ENCODE data around the gene DNAJC5.

Gene DNAJC5

DNA sequence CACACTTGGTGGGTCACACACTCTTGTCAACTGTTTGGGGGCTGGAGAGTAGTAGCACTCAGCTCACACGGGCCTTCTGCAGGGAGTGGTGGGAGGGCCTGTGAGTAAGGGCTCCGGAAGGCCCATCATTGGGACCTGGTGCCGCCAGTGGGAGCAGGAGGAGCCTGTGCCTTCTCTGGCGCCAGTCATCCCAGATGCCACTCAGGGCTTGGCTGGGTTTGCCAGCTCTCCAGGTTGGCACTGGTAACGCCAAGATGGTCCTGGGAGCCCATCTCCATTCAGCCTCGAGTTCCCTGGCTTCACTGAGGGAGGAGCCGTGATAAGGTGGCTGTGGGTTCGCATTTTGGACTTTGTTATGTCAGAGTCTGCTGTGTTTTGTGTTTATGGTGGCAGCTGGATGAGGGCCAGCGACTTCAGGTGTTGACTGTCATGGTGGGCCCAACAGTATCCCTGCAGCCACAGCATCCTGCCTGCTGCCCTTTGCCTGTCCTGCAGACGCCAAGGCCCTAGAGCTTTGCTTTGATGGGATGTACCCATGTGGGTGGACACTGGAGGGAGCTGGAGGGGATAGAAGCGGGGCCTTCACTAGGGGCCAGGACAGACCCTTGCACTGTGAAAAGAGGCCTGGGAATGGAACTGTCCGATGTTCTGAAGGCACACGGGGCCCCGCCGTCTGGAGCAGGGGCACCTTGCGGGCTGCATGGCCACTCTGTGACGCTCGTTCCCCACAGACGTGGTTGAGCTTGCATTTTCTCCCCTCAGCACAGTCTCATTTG is 13.3 kb upstream of the DNAJC5 start:
- H3K4me1 ChIP-seq = no peaks in the 10 kb centered on the region
- peaks cover 18 to 92% (median 67%) of the 10 kb centered on the region in 3 donors for H3K36me3 ChIP-seq
- no peaks in the 10 kb centered on the region for H3K27me3 ChIP-seq
- no peaks in the 10 kb centered on the region for H3K9me3 ChIP-seq
- no peak overlapping the region for H3K27ac ChIP-seq
- H3K4me3 ChIP-seq = no peak overlapping the region
- DNase-seq = no peak
- intact Hi-C loops (cut with DNase I; ENCODE audit: low total_unique reads) = no loop called here
- TF ChIP-seq, protein P1, sequence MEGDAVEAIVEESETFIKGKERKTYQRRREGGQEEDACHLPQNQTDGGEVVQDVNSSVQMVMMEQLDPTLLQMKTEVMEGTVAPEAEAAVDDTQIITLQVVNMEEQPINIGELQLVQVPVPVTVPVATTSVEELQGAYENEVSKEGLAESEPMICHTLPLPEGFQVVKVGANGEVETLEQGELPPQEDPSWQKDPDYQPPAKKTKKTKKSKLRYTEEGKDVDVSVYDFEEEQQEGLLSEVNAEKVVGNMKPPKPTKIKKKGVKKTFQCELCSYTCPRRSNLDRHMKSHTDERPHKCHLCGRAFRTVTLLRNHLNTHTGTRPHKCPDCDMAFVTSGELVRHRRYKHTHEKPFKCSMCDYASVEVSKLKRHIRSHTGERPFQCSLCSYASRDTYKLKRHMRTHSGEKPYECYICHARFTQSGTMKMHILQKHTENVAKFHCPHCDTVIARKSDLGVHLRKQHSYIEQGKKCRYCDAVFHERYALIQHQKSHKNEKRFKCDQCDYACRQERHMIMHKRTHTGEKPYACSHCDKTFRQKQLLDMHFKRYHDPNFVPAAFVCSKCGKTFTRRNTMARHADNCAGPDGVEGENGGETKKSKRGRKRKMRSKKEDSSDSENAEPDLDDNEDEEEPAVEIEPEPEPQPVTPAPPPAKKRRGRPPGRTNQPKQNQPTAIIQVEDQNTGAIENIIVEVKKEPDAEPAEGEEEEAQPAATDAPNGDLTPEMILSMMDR (IDR thresholded peaks at IDR 0.05) = no peak

DNA sequence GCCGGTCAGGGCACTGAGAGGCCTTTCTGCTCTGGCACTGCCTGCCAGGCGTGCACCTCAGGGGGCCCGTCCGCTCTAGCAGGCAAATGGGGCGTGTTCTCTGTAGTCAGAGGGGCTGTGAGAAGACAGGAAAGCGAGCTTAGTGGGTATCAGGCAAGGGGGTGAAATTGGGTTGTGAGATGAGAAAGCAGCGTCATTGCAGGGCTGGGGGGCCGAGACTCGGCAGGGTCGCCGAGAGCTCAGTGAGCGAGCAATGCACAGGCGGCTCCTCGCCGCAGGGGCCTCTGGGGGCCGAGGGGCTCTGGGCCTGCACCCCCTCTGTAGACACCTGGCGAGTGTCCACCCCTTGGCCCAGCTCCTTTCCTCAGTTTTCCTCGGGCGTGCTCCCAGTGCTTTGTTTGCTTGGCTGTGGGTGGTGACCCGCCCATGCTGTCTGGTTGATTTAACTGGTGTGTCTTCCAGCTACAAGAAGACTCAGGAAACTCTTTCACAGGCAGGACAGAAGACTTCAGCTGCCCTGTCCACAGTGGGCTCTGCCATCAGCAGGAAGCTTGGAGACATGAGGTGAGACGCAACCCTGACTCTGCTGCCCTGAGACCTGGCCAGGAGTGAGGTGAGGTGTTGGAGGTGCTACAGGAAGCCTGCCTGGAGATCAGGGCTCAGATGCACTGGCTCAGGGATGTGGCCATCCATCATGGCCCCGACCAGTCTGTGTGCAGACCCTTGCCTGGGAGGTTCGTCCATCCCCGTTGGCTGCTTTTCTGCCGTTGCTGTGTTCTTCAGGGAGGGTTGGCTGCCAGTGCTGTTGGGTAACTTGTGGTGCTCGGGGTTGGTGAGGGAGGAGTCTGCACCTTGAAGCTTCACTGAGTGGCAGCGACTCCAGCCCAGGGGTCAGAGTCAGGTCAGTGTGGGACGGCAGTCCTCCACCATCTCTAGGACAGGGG is 12.4 kb upstream of the DNAJC5 start:
- no peaks in the 10 kb centered on the region for H3K27me3 ChIP-seq
- DNase-seq = no peak
- peaks cover 9 to 92% (median 66%) of the 10 kb centered on the region in 3 donors for H3K36me3 ChIP-seq
- intact Hi-C loops (cut with DNase I; ENCODE audit: low total_unique reads) = no loop called here
- no peaks in the 10 kb centered on the region for H3K4me1 ChIP-seq
- H3K4me3 ChIP-seq = no peak overlapping the region
- H3K9me3 ChIP-seq = no peaks in the 10 kb centered on the region
- TF ChIP-seq, protein P1 (IDR thresholded peaks at IDR 0.05) = no peak
- H3K27ac ChIP-seq = no peak overlapping the region

DNA sequence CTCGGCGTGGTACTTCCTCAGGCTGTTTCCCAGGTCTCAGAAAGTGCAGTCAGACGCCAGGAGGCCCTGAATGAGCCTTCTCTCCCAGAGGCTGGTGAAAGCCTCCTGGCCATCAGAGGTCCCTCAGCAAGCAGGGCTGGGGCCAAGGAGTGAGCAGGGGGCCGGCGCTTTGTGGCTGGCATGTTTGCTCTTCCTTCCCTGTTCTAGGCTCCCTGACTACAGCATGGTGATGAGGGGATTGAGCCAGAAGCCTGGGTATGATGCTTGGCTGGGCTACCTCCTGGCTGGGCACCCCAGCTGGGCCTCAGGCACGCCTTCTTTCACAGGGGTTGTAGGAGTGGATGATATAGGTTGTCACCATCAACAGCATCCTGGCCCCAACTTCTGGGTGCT is 11.7 kb upstream of the DNAJC5 start:
- TF ChIP-seq, protein P1 (IDR thresholded peaks at IDR 0.05) = no peak
- Histone ChIP-seq H3K36me3 (peaks cover 13 to 92% (median 66%) of the 10 kb centered on the region in 3 donors), H3K9me3 (no peaks in the 10 kb centered on the region), H3K4me3 (no peak overlapping the region), H3K27me3 (no peaks in the 10 kb centered on the region), H3K27ac (no peak overlapping the region), H3K4me1 (no peaks in the 10 kb centered on the region)
- no peak for DNase-seq
- intact Hi-C loops (cut with DNase I; ENCODE audit: low total_unique reads) = no loop called here

GRCh38 chr20:63884506-63885263 is 10.2 kb upstream of the DNAJC5 start:
- no peak for DNase-seq
- Histone ChIP-seq H3K36me3 (peaks cover 15 to 94% (median 64%) of the 10 kb centered on the region in 3 donors), H3K27me3 (no peaks in the 10 kb centered on the region), H3K9me3 (no peaks in the 10 kb centered on the region), H3K4me1 (no peaks in the 10 kb centered on the region), H3K27ac (no peak overlapping the region), H3K4me3 (no peak overlapping the region)
- intact Hi-C loops (cut with DNase I; ENCODE audit: low total_unique reads) = no loop called here
- TF ChIP-seq, protein P1 (IDR thresholded peaks at IDR 0.05) = no peak

- intact Hi-C loops (cut with DNase I; ENCODE audit: low total_unique reads) = no loop called here
- Histone ChIP-seq H3K36me3 (peaks cover 23 to 100% (median 71%) of the 10 kb centered on the region in 3 donors), H3K27me3 (no peaks in the 10 kb centered on the region), H3K4me3 (no peak overlapping the region), H3K9me3 (no peaks in the 10 kb centered on the region), H3K4me1 (no peaks in the 10 kb centered on the region), H3K27ac (no peak overlapping the region)
- DNase-seq = no peak
- TF ChIP-seq, protein P1 (IDR thresholded peaks at IDR 0.05) = no peak
These were observed 9.5 kb upstream of the DNAJC5 start for GRCh38 chr20:63885264-63886053.

All from tibial artery (tissue), 4 donors.